GM18519 (cell line): ENCODE results near the gene ARF1.
"Not testable (repeated sequence)": the region's sequence is repeated elsewhere in the genome, so short reads cannot be mapped to it uniquely, and the experiment has no call there.

Experiments
- ATAC-seq: cut with Tn5 transposase; IDR thresholded peaks from one replicate; pipeline ENCODE4 v1.9.1; 2021; ENCODE audit warnings: mild to moderate bottlenecking, moderate library complexity; ENCODE audit not compliant: unreplicated experiment, low FRiP score

Gene ARF1

DNA sequence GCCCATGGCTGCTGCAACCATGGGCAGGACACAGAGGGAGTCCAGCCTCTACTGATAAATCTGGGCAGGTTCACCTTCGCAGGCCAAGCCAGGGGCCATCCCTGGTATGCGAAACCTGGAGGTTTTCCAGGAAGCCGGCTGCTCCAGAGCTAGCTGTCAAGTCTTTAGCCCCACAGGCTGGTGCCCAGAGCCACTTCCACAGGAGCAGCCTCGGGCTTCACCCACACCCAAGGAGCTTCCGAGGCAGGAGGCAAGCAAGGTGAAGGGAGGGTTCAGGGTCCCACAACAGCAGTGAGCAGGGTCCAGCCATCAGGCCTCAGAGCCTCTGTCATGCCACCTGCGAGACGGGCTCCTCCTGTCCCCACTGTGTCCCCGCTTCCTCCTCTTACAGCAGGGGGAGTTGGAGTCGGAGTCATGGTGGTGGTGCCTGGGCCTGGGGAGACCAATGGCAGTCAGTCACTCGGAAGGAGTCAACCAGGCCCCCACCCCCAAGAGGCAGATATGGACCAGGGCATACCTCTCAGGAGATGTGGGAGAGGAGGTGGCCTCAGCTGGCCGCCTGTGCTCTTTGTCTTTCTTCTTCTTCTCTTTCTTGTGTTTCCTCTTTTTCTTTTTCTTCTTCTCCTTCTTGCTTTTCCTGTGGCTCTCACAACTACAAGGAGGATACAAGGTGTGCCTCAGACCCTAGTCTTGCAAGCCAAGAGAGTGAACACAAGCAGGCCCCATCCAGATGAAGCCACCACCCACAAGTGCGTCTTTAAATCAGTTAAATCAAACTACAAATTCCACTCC lies 18.5 kb downstream of the ARF1 start:
- no peak for ATAC-seq

DNA sequence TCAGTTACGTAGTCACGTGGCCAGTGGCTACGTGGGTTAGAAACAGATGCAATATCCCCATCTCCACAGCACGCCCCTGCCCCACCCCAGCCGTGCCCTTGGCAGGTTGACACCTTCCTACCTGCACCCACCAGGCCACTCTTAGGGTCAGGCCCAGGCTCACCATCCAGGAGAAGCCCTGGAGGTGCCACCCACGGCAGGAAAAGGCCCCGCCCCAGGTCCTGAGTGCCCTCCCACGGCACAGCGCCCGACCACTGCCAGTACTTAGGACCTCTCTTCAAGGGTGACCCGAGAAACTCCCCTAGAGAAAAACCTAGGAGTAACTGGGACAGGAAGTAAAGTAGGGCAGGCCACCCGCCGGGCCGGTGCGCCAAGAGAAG lies 19.1 kb downstream of the ARF1 start:
- ATAC-seq, result no peak

DNA sequence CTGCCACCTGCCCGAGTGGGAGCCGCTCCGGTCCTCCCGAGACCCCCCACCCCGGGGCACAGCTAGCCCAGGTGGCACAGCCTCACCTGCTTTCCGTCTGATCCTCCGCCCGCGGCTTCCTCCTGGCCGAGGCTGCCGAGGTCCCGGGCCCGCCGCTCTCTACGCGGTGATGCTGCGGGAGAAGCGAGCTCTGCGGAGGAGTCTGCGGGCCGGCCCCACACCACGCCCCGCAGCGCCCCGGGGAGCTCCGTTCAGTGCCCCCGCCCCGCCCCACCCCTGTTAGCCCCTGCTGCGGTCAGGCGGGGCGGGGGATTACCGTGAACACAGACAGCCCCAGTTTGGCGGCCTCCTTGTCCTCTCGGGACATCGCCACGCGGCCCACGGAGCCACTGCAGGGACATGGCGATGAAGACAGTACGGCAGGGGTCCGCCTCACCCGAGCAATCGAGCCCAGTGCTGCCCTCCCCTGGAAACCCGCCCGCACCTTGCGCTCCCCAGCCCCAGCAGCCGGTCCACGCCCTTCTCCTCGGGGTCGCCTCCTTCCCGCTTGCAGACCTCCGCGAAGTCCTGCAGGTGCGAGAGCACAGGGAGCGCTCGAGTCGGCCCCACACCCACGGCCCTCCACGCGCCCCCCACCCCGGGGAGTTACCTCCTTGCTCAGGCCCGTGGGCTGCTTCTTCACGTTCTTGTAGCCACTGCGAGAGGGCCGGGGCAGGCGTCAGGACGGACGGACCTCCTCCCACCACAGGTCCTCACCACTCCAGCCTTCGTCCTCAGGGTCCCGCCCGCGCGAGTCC lies 19.7 kb downstream of the ARF1 start:
- ATAC-seq, result no peak

DNA sequence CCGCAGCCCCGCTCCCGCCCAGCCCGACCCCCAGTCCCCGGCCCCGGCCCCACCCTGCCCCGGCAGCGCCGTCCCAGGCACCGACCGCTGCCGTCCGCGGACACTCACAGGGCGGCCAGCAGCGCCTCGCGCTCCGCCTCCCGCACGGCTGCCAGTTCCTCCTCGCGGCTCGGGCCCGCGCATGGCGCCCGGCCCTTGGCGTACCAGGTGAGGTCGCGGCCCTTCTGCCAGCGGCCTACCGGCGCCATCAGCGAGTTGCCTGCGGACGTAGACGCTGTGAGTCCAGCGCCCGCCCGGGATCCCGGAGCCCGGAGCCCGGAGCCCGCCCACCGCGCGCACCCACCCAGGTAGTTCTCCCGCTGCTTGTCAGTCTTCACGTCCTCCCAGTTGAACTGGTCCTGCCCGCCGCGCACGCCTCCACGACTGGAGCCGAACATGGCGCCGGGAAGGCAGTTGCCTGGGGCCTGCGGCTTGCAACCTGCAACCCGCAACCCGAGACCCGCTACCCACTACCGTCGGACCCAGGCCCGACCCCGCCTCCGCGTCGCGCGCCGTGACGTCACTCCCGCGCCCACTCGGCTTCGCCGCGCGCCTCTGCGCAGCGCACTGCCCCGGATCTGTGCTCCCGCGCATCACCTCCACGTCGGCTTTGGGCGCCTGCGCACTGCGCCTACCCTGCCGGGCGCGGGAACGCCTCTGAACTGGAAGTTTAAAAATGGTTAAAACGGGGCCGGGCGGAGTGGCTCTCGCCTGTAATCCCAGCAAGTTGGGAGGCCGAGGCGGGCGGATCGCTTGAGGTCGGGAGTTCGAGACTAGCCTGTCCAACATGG lies 20.5 kb downstream of the ARF1 start, which contains the start of gene C1orf35:
Gene C1orf35 (minus strand): TSS at position 535 of the 830 bp plus-strand sequence. CDS start 98 bp downstream, at position 437.
- ATAC-seq, result peak; percentile 62

DNA sequence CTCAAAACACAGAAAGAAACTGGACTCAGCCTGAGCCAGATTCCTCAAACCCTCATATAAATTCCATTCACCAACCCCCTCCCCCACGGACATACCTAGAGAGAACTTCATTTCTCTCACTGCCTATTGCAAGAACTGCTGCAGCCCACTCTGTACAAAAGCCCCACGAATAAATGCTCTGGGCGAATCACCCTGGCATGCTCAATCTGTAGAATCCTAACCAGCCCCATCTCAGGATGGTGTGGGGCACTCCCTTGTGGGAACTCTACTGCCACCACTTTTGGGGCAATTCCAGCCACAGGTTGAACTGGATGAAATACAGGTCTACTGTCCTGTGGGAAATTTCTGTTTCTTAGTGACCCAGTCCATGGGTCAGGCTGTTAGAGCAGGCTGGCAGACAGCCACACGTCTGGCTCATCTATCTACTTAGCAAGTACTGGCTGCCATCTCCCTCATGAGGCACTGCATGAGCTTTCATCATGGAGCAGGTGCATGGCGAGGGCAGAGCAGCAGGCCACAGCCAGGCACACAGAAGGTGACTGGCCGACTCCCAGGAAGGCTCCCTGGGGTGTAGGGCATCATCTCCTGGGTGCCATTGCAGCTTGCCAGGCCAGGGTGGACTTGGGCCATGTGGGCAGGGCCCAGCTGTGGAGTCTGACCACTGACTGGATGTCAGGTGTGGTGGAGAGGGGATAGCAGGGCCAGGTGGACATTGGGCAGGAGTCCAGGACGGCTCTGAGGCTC lies 22.2 kb downstream of the ARF1 start:
- ATAC-seq, result no peak

DNA sequence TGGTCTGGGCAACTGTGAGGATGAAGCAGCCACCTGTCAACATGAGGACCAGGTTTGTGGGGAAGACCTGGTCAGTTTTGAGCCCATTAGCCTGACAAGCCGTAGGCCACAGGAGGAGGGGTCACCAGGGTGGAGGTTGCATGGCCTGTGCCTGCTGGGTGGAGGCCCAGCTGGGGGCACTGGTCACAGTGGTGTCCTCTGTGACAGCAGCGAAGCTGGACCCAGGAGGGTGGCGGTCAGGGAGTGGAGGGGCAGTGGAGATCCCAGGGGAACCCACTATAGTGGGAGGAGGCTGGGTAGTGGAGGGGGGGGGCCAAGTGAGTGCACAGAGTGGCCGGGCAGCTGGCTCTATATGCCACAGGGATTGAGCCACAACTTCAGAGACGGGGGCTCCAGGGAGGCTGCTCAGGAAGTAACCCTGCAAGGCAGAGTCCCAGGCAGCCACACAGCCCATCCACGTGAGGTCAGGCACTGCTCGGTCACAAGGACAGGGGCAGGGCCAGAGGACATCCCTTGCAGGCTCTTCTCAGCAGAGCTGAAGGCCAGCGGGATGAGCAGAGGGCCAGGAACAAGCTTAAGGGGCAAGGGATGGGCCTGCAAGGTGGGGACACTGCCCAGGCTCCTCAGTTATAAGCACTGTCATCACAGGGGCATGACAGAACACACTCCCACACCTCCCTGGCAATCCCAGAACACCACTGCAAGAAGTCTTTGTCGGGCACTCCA lies 22.9 kb downstream of the ARF1 start:
- ATAC-seq, result no peak

DNA sequence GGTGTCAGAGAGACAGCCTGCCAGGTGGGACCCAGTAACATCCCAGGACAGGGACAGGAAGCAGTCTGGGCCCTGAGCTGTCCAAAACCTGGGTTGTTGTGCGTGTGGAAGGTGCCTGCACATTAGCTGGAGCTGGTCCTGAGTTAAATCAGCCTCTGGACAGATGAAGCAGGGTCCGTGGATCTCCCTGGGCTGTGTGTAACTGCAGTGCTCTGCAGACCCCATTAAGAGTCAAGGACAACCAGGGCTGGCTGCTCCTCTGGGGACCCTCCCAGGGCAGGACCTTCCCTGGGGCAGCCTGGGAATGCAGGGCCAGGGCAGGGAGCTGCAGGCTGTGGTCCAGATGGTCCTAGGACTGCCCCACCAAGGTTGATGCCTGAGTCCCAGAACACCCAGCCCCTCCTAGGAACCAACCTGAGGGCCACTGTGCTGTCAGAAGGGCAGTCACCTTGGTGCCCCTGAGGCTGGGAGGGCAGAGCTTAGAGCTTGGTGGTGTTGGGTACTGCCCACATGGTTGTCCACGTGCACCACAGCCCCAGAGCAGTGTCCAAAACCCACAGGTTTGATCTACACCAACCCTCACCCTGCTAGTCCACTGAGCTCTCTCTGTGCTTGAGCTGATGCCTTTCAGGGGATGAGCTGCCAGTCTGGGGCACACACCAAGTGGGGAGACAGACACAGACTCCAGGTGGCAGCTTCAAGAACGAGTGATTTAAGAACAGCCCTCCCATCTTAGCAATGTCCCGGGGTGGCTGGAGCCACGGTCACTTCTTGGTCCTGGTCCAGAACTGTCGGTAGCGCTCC lies 23.7 kb downstream of the ARF1 start:
- ATAC-seq, result no peak

DNA sequence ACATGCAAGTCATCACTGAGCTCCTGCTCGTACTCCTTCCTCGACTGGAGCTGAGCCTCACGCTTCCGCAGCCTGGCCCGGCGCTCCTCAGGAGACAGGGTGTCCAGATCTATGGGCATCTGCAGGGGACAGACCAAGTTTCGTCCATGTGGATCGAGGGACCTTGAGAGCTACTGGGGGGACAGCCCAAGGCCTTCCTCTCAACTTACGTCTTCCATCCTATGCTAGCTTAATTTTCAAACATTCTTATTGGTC lies 24.2 kb downstream of the ARF1 start:
- no peak for ATAC-seq

DNA sequence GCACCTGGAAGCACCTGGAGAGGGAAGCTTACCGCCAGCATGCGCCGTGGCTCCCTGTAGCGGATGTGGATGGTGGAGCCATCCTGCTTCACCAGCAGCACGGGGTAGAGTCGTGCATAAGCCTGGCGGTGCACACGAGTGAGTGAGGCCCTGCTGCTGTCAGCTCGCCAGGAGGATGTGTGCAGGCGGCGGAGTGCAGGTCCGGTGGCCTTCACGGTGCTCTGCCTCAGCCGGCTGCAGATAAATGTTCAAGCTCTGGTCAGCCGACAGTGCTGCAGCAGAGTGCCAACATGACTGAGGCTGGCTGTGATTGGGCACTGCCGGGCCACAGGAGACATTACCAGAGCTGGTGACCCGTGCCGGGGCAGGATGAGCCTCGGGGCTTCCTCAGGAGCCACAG lies 25.1 kb downstream of the ARF1 start:
- no peak for ATAC-seq

DNA sequence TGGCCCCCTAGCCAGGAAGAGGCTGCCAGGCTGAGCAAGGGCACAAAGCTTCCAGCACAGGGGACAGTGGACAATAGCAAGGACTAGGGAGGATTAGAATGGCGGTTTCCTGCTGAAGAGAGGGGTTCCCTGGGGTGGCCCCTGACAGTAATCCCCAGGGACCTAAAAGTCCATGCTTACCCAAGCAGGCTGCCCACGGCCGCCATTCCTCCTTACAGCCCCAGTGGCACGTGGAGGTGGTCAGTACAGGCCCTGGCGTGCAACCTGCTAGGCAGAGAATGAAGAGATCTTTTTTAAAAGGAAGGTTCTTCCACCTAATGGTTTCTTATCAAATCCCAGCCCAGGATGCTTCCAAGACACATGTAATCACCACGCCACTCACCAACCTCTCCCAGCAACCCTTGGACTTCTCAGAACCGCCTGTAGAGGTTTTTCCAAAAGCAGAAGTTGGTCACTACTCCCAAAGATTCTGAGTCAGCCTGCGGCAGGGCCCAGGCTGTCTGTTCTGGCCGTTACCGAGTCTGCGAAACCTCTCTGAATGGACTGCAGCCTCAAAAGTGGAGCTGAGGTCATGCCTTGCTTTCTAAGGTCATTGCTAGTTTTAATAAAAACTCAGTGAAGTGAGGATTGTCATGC lies 25.7 kb downstream of the ARF1 start:
- no peak for ATAC-seq

DNA sequence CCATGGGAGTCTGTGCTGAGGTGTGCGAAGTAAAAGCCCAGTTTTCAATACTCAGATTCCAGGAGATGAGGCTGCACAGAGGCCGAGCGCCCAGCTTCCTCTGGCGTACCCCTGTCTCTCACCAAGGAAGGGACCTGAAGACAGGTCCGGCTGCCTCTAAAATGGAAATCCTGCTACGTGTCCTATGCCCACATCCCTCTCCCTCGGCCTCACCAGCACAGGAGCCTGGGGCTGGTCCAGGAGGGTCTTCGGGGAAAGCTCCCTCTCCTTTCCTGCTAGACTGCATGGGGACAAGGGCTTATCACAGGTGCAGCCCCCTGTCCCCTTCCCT lies 26.2 kb downstream of the ARF1 start:
- ATAC-seq, result no peak

DNA sequence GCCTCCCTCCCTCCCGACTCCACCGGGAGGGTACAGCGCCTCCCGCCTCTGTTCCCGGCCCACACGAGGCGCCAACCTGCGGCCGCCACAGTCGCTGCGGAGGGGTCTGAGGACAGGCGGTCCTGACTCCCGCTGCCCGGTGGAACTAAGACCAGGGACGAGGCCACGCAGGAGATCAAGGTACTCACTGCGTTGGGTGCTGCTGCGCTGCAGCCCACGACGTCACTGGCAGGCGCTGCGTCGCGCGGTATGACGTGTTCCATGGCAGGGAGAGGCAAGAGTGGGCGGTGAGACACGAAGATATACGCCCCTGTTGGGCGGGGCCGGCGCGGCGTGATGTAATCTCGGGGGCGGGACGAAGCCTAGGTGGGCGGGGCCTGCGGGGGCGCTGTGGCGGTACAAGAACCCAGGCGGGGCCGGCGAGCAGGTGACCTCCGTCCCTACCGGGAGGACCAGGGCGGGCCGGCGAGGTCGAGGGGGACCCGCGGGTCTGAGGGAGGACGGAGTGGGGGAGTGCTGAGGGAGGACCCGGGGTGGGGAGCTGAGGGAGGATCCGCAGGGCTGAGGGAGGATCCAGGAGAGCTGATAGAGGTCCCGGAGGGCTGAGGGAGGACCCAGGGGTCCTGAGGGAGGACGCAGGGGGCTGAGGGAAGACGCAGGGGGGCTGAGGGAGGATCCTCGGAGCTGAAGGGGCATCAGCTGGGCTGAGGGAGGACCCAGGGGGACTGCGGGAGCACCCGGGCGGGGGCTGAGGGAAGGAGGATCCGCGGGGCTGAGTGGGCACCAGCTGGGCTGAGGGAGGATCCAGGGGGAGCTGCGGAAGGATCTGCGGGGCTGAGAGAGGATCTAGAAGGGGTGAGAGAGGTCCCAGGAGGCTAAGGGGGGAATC lies 26.8 kb downstream of the ARF1 start, which contains the start of gene MRPL55:
Gene MRPL55 (minus strand): TSS at position 227 of the 889 bp plus-strand sequence. CDS start 1,039 bp downstream, outside the sequence.
- peak; percentile 82 for ATAC-seq

DNA sequence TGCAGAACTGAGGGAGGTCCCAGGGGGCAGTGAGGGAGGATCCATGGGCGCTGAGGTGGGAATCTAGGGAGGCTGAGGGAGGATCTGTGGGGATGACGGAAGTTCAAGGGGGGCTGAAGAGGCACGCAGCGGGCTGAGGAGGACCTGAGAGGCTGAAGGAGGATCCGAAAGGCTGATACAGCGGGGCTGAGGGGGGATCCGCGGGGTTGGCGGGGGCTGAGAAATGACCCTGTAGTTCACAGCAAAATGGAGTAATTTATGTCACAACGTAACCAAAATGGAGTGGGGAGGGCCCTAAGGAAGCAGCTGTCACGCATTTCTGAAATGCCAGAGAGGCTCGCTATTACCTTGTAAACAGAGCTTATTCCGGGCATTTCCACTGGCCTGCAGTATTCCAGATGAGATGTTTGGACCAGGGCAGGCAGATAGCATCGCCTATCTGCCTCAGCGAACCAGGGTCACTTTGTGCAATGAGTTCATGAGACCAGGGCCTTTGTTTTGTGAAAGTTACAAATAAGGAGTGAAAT lies 27.5 kb downstream of the ARF1 start:
- ATAC-seq, result no peak

DNA sequence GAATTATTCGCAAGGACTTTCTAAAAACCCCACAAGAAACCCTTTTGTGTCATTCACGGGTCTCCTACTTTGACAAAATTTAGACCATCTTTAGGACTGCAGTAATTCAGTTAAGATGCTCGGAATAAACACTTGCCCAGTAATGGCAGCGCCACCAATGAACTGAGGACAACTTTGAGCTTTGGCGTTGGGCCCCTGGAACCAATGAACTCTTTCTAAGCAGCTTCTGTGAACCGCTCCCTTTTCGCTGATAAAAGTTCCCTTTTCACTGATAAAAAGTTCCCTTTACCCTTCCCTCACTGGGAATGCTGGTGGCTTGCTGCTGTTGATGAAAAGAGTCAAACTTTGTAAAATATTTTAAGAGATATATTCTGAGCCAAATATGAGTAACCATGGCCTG lies 28.0 kb downstream of the ARF1 start:
- ATAC-seq, result no peak

DNA sequence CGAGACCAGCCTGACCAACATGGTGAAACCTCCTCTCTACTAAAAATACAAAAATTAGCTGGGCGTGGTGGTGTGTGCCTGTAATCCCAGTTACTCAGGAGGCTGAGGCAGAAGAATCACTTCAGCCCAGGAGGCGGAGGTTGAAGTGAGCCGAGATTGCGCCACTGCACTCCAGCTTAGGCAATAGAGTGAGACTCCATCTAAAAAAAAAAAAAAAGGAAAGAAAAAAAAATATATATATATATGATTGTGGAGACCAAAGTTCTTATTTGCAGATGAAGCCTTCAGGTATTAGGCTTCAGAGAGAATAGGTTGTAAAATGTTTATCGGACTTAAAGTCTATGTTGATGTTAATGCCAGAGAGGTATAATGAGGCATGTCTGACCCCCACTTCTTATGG lies 28.8 kb downstream of the ARF1 start:
- not testable (repeated sequence) for ATAC-seq

DNA sequence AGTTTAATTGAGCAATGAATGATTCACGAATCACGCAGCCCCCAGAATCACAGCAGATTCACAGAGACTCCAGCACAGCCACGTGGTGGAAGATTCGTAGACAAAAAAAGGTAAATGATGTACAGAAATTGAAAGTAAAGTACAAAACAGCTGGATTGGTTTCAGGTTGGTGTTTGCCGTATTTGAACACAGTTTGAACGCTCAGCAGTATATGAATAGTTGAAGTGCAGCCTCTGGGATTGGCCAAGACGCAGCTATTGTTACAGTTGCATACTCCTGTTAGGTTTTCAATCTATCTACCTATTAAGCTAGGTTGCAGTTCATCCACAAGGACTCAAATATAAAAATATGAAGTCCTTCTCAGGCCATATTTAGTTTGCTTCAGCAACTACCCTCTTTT lies 29.7 kb downstream of the ARF1 start:
- ATAC-seq, result no peak

DNA sequence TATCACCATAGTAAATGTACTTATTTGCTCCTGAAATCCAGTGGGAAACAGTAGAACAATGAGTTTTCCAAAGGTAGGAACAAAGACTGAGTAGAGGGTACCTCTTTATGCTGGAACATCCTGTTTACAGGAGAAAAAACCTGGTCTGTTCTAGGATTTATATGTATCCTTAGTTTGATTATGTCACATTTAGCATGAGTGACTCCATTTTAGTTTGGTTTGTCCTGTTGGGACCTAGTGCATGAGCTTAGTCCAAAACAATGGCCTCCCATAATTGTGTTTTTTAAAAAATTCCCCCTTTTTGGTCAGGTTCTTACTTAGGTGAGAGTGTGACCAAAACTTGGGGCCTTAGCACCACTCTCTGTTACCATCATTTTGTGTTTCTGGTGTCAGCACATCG lies 30.1 kb downstream of the ARF1 start:
- ATAC-seq, result no peak
